GM04504 (cell line): ENCODE measurements around the gene PMEPA1.
A peak's percentile ranks its signal among the peaks of the same experiment; 100 is the strongest.

Experiments used
- DNase-seq: peaks from one replicate; pipeline ENCODE4 v3.0.0-alpha.2; 2012; ENCODE audit warnings: low read depth

Gene PMEPA1

DNA sequence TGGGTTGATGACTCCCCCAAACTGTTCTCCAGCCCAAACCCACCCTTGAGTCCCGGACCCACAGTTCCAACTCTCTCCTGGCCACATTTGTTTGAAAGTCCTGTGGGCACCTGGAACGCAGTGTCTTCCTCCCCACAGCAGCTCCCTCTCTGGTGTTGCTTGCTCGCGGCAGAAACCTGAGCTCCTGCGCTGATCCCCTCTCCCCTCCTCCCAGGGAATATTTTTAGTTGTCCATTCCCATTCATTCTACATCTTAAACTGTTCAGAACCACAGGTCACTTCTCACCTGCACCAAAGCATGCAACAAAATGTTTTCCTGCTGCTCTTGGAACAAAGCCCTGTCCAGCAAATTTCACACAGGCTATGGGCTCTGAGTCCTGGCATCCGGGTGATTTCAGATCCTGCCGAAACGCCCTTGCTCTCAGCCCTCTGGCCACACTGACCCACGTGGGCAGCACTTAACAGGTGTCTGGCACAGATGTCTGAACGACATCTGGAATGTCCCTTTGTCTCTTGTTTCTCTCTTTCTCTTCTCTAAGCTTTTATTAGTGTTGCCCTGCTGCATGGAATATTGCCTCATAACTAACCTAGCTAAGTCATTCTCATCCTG is 27.0 kb upstream of the PMEPA1 start:
- DNase-seq: no peak

DNA sequence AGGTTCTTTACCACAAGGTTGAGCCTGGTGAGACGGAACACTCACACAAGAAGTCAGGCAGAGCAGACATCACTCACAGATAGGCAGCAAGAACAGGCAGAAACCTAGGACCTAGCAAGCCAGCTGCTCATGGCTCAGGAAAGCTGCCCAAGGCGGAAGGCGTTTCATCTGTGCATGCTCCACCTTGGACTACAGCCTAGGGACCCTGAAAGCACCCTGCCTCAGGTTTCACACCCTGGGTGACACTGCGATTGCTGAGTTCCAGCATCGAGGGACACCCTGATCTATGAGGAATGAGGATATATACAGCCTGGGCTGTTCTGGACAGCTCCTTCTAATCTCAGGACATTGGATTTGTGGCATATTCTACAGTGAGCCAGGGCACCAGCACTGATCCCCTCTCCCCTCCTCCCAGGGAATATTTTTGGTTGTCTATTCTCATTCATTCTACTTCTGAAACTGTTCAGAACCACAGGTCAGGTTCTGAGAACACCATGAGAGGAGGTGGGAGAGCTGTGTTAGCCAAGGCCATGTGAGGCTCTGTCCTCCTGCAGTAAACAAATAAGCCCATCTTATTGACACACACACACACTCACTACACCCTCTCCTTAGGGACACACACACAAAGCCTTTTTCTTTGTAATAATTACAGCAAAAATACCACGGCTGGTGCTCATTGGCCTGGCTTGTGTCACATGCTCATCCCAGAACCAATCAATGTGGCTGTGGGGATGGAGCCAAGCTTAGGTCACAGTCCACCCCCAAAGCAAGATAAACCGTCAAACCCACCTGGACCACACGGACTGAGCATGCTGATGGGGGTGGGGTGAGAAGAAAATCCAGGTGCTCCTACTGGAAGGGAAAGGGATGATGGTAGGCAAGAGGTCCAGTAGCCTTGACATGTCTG is 26.3 kb upstream of the PMEPA1 start:
- no peak for DNase-seq

DNA sequence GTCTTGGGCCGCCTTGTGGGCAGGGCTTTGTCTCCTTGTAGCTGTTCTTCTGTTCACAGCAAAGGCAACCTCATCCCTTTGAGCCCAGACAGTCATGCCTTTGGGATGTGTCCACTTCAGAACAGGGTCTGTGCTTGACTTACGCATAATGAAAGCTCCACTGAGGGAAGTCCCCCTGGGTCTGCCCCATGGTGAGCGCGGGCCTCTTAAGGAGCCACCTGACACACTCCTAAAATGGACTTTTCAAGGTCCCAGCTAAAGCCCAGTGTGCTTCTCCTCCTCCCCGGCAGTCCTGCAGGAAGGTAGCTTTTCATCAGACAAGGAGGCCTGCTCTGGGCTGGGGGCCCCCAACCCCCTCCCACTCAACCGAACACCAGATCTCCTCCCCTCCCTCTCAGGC is 24.9 kb upstream of the PMEPA1 start:
- DNase-seq: no peak

DNA sequence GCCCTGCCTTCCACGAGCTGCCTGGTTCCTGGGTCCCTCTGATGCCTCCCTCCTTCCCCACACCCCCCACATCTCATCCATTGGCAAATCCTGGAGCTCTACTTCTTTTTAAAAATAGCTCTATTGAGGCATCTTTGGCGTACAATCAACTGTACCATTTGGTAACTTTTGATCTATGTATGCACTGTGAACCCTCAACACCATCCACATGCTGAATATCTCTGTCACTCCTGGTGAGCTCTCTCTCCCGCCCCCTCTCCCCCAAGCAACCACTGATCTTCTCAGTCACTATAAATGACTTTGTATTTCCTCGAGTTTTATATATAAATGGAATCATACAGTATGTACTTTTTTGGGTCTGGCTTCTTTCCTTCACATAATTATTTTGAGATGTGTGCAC is 22.4 kb upstream of the PMEPA1 start:
- DNase-seq: no peak

DNA sequence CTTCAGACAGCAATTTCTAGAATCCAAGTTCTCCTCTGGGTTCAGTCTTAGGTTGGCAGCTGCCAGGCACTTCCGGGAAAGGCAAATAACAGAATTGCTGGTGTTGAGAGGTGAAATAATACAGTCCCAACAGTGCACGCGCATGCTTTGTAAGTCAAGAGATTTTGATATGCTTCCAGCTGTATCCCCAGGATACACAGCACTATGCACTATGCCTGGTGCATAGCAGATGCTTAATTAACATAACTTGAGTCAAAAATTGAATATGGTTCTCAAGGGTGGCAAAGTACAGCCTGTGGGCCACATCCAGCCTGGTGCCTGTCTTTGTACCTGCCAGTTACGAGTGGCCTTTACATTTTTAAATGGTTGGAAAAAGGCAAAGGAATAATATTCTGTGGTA is 18.9 kb upstream of the PMEPA1 start:
- no peak for DNase-seq

DNA sequence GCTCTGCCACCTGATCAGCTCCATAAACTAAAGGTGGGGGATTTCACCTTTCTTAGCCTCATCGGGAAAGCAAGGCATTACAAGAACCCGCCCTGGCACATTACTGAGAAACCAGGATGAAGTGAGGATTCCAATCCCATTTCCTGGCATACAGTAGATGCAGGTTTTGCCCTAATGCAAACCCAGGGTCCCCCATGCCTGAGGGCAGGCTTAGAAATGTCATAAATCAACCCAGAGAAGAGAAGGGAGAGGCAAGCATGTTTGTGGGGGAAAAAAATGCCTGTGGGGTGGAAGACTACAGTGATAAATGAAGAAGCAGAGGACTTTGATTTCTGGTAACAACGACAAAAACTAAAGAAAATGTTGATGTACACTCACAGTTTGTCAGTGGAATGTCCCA is 18.0 kb upstream of the PMEPA1 start:
- no peak for DNase-seq

DNA sequence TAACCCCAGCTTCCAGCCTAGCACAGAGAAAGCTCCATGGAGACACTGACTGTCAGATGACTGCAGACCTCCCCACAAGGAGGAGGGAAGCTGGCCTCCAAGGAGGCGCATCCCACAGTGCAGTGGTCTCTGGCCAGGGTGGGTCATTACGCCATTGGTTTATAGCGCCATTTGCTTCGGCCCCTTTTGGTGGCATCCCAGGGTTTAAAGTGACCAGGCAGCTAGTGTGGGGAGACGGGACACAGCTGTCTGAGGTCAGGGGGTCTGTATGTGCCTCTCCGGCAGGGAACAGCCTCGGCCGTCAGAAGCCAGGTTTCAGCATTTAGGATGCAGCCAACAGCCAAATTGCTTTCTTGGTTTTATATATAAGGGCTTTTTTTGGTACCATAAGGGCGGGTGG is 15.8 kb upstream of the PMEPA1 start:
- no peak for DNase-seq

DNA sequence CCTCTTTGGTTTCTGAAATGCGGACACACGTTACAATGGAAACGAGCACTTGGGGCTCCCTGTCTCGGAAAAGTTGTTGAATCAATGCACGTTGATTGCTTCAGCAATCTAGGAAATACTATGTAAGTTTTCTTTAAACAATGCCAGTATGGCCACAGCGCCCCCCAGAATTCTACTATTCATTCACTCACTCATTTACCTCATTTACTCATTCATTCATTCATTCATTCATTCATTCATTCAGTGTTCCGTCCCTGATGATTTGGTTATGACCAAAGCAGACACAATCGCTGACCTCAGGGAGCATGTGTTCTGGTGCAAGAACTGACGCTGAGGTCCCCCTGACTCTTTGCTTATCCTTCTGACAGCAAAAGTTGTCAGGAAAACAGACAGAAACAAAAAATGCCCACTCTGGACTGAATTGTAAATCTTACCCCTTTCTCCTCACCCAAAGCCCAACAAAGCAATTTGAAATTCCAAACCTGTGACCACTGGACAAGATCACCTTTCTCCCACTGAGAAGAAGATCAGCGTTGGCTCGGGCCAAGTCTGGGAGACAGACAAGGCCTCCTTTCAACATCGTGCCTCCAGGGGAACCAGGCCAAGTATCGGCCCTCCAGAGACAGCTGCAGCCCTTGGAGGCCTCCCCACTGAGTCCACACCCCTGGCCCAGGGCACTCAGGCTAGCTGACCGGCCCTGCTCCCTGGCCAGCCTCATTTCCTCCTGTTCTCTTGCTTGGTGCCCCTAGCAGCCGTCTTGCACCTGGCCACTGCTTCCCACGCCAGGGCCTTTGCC is 15.0 kb upstream of the PMEPA1 start:
- DNase-seq: no peak

DNA sequence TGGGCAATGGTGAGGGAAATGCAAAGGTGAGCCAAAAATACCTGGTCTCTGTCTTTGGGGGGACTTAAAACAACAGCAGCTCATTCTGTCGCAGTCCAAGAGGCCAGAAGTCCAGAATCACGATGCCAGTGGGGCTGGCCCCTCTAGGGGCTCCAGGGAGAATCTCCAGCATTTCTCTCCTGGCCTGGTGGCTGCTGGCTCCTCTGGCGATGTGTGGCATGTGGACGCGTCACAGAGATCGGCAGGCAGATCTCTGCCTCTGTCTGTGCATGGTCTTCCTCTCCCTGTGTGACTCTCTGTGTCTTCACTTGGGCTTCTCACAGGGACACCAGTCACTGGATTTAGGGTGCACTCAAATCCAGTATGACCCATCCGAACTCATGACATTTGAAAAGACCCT is 14.0 kb upstream of the PMEPA1 start:
- no peak for DNase-seq

DNA sequence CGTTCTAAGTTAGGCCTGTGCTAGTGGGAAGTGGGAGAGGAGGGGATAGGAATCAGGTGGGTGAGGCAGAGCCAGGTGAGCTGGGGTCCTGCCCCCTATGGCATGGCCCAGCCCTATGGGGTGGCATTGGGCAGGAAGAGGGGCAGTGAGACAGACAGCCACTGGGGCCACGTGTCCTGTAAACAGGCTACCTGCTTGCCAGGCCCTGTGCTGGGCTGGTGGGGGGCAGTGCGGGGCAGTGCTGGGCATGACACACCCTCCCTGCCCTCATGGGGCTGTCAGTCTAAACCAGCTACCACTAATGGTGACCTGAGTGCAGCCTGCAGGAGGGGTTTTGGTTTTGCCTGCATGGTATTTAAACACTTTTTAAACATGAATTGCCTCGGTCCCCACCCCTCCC is 10.1 kb upstream of the PMEPA1 start:
- DNase-seq: no peak

DNA sequence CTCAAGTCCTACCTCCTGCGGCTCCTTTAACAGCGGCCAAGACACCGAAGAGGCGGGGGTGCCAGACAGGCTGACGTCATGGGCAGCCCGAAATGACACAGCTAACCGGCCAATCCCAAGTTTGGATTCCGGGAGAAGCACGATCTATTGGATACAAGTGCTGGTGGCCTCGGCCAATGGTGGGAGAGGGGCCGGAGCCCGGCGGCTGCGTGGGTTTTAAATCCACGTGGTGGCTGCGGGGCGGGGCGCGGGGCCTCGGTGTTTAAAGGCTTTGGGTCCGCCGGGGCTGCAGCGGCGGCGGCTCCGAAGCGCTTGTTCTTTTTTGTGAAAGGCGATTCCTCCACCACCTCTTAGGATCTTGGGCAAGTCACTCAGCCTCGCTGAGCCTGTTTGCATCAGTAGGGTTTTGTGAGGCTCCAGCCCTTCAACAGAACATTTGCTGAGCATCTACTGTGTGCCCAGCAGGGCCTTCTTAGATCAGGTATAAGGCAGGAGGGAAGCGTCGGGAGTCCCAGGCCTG is 8.7 kb upstream of the PMEPA1 start:
- peak; percentile 92 for DNase-seq

DNA sequence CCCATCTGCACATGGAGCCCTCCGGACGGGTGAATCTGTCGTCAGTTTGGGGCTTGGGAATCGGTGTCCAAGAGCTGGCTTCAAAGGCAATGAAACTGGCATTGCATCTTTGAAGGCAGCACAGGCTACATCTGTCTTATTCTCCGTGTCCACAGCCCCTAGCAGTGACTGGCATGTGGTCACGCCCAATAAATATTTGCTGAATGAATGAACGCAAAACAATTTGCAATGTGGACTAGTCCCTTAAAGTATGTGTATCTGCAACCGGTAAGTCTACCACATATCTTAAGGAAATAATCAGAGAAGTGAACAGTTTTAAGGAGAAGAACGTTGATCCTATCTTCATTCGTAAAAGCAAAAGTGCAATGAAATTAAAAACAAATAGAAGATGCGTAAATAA is 8.0 kb upstream of the PMEPA1 start:
- DNase-seq: peak; percentile 24

DNA sequence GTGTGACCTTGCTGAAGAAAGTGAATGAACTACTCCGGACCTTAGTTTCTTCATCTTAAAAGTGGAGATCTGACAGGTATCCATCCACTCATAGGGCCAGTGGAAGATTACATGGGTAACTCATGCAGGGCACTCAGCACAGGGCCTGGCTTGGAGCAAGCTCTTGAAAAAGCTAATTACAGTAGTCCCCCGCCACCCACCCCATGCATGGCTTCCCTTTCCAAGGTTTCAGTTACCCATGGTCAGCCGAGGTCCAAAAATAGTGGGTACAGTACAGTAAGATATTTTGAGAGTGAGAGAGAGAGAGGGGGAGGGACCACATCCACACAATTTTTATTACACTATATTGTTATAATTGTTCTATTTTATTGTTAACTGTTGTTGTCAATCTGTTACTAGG is 7.1 kb upstream of the PMEPA1 start:
- no peak for DNase-seq

DNA sequence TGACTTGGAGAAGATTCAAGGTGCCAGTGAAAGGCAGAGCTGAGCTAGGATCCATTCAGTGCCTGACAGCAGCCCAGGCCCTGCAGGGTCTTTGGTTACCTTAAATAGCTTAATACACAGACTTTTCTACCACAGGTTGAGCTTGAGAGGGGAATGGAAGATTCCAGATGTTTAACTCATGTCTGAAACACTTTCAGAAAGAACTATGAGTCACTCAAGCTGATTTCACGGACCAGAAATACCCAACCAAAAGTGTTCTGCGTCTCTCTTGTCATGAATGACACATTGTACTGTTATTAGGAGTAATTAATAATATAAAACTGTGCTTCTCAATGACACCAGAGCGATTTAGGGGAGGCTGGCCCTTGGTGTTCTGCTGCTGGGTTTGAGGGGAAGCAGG is 6.4 kb upstream of the PMEPA1 start:
- DNase-seq: peak; percentile 48

DNA sequence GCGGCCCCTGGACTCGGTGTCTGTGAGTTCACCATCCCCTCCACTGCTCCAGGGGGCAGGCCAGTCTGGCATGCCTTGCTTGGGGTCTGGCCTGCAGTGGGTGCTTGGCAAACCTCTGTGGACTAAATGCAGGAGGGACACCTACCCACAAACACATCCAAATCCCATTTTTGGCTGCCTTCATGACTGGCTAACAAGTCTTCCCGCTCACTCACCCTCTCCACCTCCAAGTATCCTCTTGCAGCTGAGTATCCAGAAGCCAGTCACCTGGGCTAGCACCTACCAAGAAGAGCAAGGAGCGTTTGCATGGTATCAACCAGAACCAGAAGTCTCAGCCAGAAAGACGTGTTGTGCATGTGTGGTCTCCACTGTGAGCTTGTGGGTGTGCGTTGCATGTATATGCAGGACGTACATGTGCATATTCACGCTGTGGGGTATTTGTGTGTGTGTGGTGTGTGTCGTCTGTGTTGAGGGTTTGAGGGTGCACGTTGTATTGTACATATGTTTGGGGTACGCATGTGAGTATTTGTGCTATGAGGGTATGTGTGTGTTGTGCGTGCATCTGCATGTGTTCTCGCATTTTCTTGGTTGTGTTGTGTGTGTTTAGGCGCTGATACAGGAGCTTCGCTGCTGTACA is 5.6 kb upstream of the PMEPA1 start:
- no peak for DNase-seq

DNA sequence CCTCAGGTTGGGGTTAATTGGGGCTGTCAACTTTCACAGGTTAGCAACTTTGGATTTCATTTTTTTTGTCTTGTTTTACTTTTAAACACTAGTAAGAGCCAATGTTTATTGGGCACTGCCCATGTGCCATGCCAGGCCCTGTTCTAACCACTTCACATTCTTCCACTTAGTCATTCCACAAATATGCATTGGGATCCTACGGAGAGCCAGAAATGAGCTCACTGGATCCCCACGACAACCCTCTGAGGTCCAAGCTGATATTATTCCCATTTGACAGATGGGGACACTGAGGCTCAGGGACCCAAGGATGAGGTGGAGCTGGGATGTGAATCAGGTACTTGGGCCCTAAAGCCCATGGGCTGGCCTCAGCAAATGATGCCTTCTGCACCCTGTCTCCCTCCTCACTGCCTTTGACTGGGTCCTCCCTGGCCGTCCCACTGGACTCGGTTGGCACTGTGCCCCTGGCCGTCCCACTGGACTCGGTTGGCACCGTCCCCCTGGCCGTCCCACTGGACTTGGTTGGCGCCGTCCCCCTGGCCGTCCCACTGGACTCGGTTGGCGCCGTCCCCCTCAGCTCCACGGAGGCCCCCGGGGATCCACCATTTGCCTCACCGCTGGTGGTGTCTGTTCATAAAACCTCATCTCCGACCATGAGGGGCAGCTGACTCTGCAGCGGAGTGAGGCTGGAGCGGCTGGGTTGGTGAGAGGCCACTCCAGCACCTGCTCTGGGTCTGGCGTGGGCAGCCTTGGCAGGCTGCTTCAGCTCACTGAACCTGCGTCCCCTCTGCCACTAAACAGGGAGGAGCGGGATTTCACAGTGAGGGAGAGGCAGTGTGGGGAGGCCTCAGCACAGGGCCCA is 4.8 kb upstream of the PMEPA1 start:
- peak; percentile 26 for DNase-seq

DNA sequence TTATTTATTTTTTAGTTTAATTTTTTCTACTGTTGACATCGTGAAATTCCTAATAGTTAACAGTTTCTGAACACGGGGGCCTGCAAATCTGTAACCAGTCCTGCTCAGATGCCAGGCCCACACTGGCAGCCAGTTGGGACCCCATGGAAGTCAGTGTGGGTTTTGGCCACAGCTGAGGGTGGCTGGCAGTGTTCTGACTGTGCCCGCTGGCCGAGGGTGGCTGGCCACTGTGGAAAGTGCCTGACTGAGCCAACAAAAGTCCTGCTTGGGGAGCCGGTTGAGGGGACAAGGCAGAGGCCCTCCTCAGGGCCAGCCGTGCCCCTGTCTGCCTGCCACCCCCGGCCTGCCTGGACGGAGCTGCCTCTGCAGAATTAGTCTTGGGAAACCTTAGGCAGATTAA is 4.1 kb upstream of the PMEPA1 start:
- DNase-seq: no peak

DNA sequence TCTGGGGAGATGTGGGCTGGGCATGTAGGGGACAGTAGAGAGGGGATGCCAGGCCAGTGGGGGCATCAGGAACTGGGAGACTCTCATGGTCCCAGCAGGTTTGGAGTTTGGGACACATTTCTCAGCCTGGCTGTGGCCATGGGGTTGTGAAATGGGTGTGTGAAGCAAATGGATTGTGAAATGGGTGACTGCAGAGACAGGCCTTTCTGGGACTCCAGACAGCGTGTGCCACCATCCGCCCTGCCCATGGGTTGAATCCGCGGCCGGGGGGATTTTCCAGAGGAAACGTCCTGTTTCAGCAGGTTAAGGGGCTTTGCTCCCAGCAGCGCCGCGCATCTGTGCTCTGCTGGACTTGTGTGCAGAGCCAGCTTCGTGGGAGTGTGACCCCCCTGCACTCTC is 3.7 kb upstream of the PMEPA1 start:
- DNase-seq: no peak

DNA sequence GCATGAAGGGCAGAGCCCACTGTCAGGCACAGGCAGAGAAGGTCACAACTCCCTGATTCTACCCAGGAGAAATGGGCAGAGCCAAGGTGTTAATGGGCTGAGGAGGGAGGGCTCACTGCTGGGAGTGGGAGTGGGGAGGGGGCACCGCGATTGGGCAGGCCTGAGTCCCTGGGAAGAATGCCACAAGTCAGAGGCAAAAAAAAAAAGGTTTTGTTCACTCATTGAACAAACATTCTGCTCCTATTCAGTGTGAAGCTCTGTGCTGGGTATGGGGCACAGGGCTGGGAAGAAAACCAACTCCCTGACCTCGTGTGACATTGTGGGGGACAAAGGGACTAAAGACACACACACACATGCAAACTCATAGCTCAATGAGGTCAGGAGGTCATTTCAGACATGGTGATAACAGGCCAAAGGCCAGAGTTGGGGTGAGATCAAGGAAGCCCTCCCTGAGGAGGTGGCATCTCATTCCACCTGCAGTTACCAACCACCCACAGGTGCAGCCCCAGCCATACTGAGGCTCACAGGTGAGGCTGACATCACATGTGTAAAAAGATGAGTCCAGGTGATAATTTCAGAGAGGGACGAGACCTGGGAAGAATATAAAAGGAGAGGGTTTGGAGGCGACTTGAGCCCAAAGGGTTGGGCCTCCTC is 3.2 kb upstream of the PMEPA1 start:
- no peak for DNase-seq

DNA sequence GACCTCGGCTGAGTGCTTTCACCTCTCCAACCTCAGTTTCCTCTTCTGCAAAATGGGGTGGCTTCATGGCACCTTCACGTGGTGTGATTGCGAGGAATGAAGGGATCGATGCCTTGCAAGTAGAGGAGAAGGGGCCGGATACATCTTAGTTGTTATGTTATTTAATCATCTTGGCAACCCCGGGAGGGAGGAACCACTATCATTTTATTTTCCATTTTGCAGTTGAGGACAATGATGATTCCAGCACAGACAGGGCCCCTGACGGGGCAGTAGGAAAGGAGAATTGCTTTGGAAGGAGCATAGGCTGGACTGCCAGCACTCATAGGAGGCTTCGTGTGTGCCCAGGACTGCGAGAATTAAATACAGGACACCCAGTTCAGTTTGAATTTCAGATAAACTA is 2.5 kb upstream of the PMEPA1 start:
- DNase-seq: no peak

DNA sequence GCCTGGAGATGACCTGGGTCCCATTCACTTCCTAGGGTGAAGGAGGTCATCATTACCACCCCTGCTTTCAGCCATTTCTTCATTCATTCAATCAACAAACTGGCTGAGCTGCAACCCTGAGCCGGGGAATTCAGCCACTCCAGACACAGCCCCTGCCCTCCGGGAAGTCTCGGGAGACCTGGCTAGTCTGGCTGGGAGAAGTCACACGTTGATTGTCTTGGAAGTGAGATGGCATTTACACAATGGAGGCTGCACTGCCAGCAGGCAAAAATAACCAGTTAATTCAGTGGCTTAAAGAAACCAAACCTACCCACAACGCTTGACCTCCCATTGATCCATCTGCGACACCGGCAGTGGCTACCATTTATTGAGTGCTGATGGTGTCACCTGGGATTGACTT is 2.0 kb upstream of the PMEPA1 start:
- no peak for DNase-seq
